GM08714 (cell line): Measurements from ENCODE around the gene PARD6G.
"Not testable (repeated sequence)": the region's sequence is repeated elsewhere in the genome, so short reads cannot be mapped to it uniquely, and the experiment has no call there.

Source experiments
- H3K4me3 ChIP-seq: fragments of 200-500 bp; sonication (Bioruptor generic); 2 replicates; pipeline ENCODE4 v1.5.1; 2014; ENCODE audit warnings: mild to moderate bottlenecking, low read length, inconsistent platforms
- ZNF274 ChIP-seq: IDR thresholded peaks from 2 replicates; pipeline ENCODE4 v1.6.1; 2012; ENCODE audit warnings: mild to moderate bottlenecking, low read depth, low read length

PARD6G gene

GRCh38 chr18:80231151-80231550 lies 16.2 kb downstream of the PARD6G start:
- H3K4me3 ChIP-seq = no peak overlapping the region
- TF ChIP-seq ZNF274 = no peak

GRCh38 chr18:80229766-80230745 lies 17.3 kb downstream of the PARD6G start:
- TF ChIP-seq ZNF274 = no peak
- H3K4me3 ChIP-seq = no peak overlapping the region

- no peak for TF ChIP-seq ZNF274
Measured at GRCh38 chr18:80229363-80229762, 18.0 kb downstream of the PARD6G start.

GRCh38 chr18:80228051-80228848 lies 19.1 kb downstream of the PARD6G start:
- no peak for TF ChIP-seq ZNF274
- no peak overlapping the region for H3K4me3 ChIP-seq

More at GRCh38 chr18:80229363-80229762, 18.0 kb downstream of the PARD6G start:
- H3K4me3 ChIP-seq = no peak overlapping the region

GRCh38 chr18:80227472-80227871 lies 19.8 kb downstream of the PARD6G start:
- no peak overlapping the region for H3K4me3 ChIP-seq
- no peak for TF ChIP-seq ZNF274

- H3K4me3 ChIP-seq = no peak overlapping the region
- TF ChIP-seq ZNF274 = no peak
Measured at GRCh38 chr18:80225685-80226084, 21.6 kb downstream of the PARD6G start.

GRCh38 chr18:80223581-80224148 lies 23.6 kb downstream of the PARD6G start:
- TF ChIP-seq ZNF274 = no peak

GRCh38 chr18:80219488-80219887 lies 27.8 kb downstream of the PARD6G start:
- not testable (repeated sequence) for H3K4me3 ChIP-seq

More at GRCh38 chr18:80223581-80224148, 23.6 kb downstream of the PARD6G start:
- no peak overlapping the region for H3K4me3 ChIP-seq

GRCh38 chr18:80218341-80219227 lies 28.7 kb downstream of the PARD6G start:
- no peak for TF ChIP-seq ZNF274
- H3K4me3 ChIP-seq = no peak overlapping the region

- no peak for TF ChIP-seq ZNF274
- peak overlapping the region; percentile 28; the same call in 1 of the 2 replicates for H3K4me3 ChIP-seq
Measured at GRCh38 chr18:80213182-80213581, 34.1 kb downstream of the PARD6G start.

- H3K4me3 ChIP-seq = peak overlapping the region; percentile 21; the same call in 1 of the 2 replicates
- no peak for TF ChIP-seq ZNF274
Measured at GRCh38 chr18:80210312-80211083, 36.8 kb downstream of the PARD6G start.

GRCh38 chr18:80208620-80209019 lies 38.7 kb downstream of the PARD6G start:
- no peak for TF ChIP-seq ZNF274
- no peak overlapping the region for H3K4me3 ChIP-seq

- no peak overlapping the region for H3K4me3 ChIP-seq
- TF ChIP-seq ZNF274 = no peak
Measured at GRCh38 chr18:80205294-80205693, 42.0 kb downstream of the PARD6G start.
